COLO668 (cell line): ENCODE data around the gene SYN1.
A peak's percentile ranks its signal among the peaks of the same experiment; 100 is the strongest.

Experiments used
- DNase-seq: peaks from one replicate; lab custom pipeline; 2025; ENCODE audit not compliant: unreplicated experiment; lab: John Stamatoyannopoulos, UW

Gene SYN1

GRCh38 chrX:47597222-47597621, 22.4 kb downstream of the SYN1 start:
- DNase-seq, result no peak

DNA sequence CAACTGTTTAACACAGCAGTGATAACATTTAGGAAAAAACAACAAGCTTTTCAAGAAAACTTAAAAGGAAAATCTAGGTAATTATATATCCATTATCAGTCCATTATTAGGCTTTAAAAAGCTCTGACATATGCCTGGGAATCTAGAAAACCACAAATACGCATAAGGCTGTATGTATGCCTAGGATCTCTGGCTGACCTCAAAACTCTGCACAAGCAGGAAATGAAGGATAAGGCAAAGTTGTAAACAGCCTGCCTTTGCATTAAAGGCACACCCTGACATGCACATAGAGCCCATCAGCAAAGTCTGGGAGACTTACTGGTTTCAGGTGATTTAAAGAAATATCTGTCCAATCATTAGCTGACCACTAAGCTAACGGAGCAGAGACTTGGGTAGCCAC, 23.4 kb downstream of the SYN1 start:
- DNase-seq, result no peak

DNA sequence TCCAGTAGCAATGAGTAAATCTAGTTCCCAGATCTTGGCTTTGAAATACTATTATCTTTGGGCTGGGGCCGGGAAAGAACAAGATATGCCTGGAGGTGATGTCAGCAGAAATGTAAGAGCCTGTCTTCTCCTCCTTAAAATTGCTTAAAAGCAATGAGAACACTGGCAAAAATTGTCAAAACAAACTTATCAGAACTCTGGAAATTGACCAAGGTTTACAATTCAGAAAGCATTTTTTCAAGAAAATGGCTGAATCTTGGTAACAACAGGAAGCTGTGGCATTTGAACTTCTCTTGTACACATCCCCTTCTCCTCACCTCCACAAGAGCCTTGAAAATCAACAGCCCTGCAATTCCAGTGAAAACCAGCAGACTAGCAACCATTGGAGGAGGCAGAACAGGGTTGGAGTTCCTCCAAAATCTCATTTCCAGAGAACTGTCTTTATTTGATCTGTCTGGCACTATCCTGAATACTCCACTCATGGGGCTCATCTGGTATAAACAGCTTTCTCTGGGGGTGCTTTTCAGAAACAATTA, 23.9 kb downstream of the SYN1 start:
- no peak for DNase-seq

- no peak for DNase-seq
Observed at GRCh38 chrX:47593522-47593921, 26.1 kb downstream of the SYN1 start.

DNA sequence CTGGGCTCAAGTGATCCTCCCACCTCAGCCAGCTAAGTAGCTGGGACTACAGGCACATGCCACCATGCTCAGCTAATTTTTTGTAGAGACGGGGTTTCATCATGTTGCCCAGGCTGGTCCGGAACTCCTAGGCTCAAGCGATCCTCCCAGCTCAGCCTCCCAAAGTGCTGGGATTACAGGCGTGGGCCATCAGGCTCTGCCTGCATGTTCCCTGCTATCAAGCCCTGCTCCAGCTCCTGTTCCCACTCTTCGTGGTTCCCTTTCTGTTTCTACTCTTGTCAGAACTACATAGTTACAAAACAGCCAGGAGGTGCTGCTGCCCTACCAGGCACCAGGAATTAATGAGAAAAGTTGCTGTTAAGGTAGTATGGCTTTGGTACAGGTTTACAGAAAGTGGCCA, 28.7 kb downstream of the SYN1 start:
- no peak for DNase-seq

DNA sequence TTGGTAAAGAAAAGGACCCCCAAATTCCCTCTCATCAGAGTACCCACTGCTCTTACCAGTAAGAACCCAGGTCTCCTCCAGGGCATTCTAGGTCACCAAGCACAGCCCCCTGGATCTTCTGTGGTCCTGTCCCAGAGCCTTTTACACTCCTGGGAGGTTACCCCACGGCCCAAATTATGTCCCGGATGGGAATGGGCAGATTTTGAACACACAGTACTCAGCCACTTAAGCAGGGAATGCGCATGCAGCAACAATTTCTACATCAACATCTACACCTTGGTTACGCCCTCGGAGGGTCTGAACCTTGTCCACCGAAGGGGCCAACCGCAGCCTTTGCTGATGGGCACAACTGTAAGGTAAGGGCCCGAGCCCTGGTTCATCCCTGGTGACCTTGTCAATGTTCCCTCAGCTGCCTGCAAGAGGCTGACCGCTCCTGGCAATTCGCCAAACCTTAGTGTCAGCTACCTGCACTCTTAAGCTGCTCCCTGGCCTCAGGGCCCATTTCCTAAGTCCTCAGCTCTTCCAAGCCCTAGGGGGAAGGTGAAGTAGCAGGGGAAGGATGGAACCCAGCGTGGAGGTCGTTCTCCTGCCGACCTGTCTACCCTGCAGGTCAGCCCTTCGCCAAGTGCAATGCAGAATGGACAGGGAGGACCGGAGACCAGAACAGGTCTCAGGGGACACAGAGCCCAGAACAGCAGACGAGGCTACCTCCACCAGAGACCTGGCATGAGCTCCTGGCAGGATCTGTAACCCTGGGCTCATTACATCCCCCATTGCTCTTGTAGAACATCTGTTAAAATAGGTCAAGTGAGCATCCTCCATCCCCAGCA, 31.5 kb downstream of the SYN1 start:
- peak; percentile 1 for DNase-seq

DNA sequence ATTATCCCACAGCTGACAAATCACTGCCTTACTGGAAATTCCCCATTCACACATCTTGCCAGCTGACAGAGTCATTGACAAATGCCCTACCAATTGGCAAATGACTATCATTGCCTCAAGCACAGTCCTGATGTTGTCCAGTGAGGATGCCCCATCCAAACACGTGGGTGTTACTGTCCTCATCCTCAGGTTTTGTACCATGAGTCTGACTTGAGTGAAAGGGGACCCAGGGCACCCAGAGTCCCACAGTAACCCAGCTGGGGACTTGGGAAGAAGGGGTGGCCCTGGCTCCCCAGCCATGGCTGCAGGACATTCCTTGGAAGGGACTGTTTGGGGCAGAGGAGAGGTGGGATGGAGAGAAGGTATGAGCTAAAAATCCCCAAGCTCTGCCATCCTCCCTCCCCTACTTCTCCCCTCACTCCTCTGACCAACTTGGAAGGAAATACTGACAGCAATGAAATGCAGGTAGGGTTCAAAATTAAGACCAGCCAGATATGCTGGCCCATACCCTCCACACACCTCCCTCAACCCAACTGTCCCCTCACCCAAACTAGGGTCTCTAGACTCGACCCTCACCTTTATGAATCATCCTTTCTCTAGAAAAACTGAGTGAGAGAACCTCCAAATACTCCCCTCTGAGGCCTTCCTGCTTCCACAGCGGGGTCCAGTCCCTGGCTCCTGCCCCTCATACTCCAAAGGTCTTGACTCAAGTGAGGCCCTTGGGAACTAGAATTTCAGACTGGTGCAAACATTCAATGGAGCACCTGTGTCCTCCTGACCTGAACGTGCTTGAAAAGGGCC, 32.4 kb downstream of the SYN1 start:
- no peak for DNase-seq

GRCh38 chrX:47586043-47586787, 33.4 kb downstream of the SYN1 start:
- DNase-seq, result no peak

DNA sequence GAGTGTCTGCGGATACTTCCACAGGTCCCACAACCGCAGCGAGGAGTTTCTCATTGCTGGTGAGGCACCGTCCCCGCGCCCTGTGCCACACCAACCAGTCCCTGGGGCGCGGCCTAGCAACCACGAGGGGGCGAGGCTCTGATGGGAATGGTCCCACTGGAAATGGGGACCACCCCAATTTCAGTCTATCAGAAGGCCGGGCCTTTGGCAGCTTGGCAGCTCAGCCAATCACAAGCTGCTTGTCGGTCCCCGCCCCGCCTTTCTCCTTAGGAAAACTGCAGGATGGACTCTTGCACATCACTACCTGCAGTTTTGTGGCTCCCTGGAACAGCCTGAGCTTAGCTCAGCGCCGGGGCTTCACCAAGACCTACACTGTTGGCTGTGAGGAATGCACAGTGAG, 34.4 kb downstream of the SYN1 start:
- DNase-seq, result no peak

GRCh38 chrX:47584714-47585113, 34.9 kb downstream of the SYN1 start:
- no peak for DNase-seq

- no peak for DNase-seq
Observed at GRCh38 chrX:47583240-47583861, 36.3 kb downstream of the SYN1 start.

DNA sequence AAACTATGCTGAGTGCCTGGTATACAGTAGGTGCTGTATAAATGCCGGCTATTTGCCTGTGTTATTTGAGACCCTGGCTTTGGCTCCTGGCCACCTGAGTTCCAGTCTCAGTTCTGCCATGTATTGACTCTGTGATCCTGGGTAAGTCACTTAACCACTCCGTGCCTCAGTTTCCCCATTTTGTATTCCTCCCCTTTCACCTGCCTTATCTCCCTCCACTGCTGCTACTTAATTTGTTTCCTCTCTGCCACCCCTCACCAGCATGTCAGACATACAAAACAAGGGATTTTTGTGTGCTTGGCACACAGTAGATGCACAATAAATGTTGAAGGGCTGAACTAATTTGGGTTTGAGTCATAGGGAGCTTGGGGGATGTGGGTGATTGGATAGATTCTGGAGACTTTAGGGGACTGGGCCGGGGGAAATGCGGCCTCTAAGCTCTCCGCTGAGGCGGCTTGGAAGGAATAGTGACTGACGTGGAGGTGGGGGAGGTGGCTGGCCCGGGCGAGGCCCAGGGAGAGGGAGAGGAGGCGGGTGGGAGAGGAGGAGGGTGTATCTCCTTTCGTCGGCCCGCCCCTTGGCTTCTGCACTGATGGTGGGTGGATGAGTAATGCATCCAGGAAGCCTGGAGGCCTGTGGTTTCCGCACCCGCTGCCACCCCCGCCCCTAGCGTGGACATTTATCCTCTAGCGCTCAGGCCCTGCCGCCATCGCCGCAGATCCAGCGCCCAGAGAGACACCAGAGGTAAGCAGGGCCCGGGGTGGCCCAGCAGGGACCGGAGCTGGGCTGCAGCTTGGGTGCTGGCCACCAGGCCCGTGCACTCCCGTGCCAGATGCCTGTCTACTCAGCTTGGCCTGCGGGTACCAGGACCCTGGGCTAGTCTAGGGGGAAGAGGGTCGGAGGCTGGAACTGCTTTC, 37.7 kb downstream of the SYN1 start, which contains the start of gene TIMP1:
TSS of gene TIMP1 (plus strand) at position 706 of the 917 bp plus-strand sequence. CDS start 980 bp downstream, outside the sequence.
- peak; percentile 77 for DNase-seq

DNA sequence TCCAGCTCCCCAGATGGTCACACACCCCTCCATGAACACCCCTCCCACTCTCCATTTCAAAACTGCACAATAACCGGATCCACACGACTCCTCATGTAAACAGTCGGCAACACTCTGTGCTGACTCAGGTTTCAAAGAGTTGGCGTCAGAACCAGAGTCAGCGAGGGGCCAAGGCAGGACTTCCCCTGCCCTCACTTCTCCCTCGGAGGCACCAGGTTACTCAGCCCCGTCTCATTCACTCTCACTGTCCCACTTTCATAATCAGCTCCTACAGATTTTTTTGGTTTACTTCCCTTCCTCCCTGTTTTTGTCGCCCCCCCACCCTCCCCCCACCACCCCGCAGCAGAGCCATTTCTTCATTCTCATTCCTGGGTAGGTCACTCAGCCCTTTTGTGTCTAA, 40.1 kb downstream of the SYN1 start:
- DNase-seq, result no peak

- no peak for DNase-seq
Observed at GRCh38 chrX:47578692-47579091, 41.0 kb downstream of the SYN1 start.

GRCh38 chrX:47577901-47578300, 41.8 kb downstream of the SYN1 start:
- DNase-seq, result no peak

GRCh38 chrX:47577424-47577823, 42.2 kb downstream of the SYN1 start:
- no peak for DNase-seq

DNA sequence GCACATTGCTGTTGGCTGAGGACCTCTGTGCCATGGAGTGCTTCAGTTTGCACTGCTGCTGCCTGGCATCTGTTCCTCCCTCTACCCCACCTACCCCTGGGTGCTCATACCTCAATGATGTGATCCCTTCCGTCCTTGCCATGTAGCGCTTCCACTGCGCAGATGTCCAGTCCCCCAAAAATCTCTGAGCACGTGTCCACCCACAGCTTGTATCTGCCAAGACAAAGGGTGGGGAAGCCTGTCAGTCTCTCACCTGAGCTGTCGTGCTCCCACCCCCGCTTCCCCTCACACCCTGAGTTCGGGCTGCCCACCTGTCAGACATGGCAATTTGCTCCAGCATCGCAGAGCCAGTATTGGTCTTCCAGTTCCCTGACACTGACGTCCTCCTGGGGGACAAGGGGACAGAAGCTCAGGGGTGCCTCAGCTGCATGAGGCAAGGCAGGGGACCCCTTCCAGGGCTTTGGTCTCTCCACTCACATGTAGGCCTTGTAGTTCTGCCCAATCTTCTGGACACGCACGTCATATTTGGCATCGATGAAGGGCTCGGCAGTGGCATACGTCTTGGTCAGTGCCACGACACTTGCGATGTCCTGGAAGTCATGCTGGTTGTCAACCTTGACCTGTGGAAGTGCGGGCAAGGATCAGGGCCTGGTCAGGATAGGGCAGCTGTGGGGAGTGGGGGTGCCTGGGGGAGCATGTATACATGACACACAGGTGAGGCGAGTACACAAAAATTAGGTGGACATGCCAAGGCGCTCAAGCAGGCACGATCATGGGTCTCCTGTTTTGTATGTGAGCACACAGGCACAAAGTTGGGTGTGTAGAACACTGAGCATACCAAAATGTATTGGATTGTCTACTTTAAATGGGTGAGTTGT, 43.4 kb downstream of the SYN1 start:
- no peak for DNase-seq

- DNase-seq, result no peak
Observed at GRCh38 chrX:47574547-47575301, 44.9 kb downstream of the SYN1 start.
